Measurements from ENCODE around the gene ANKRD11.

GRCh38 chr16:89386306-89387185 lies 103.8 kb downstream of the ANKRD11 start:
- TF ChIP-seq EZH2 (IDR thresholded peaks at IDR 0.05; ENCODE audit: low read length, missing control alignments) = no peak
- TF ChIP-seq, protein P1, sequence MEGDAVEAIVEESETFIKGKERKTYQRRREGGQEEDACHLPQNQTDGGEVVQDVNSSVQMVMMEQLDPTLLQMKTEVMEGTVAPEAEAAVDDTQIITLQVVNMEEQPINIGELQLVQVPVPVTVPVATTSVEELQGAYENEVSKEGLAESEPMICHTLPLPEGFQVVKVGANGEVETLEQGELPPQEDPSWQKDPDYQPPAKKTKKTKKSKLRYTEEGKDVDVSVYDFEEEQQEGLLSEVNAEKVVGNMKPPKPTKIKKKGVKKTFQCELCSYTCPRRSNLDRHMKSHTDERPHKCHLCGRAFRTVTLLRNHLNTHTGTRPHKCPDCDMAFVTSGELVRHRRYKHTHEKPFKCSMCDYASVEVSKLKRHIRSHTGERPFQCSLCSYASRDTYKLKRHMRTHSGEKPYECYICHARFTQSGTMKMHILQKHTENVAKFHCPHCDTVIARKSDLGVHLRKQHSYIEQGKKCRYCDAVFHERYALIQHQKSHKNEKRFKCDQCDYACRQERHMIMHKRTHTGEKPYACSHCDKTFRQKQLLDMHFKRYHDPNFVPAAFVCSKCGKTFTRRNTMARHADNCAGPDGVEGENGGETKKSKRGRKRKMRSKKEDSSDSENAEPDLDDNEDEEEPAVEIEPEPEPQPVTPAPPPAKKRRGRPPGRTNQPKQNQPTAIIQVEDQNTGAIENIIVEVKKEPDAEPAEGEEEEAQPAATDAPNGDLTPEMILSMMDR (conservative IDR thresholded peaks at IDR 0.05 in 1 of 2, IDR thresholded peaks at IDR 0.05 in 1 of 2; ENCODE audit: low read depth in 1 of 2, low read length in 2 of 2) = no peak
